Transverse colon (tissue), 4 donors: ENCODE data around the gene LIPJ. TPM values are rescaled to one million over a fixed set of nuclear protein-coding genes. Genes with fewer than 3 reads are reported as not detected.

Experiments
- DNase-seq: peaks from one replicate; pipeline ENCODE4 v3.0.0-alpha.2; 2019
- H3K27ac ChIP-seq, 4 donors: fragments of 200-600 bp; sonication (generic); 2 replicates each; pipeline ENCODE4 v1.5.1; 2016 to 2018; ENCODE audit warnings: inconsistent platforms in 4 of 4
- H3K27me3 ChIP-seq: fragments of 200-600 bp; sonication (generic); 2 replicates; pipeline ENCODE4 v1.5.1; 2017; ENCODE audit warnings: inconsistent platforms
- H3K36me3 ChIP-seq, 4 donors: fragments of 200-600 bp; sonication (generic); 2 replicates each; pipeline ENCODE4 v1.5.1; 2017 to 2019; ENCODE audit warnings: inconsistent platforms in 4 of 4
- H3K4me1 ChIP-seq, 4 donors: fragments of 200-600 bp; sonication (generic); 2 replicates each; pipeline ENCODE4 v1.5.1; 2017 to 2020; ENCODE audit warnings: inconsistent platforms in 4 of 4
- H3K4me3 ChIP-seq, 4 donors: fragments of 200-600 bp; sonication (generic); 1 replicate in 1 of 4; 2 replicates in 3 of 4; pipeline versions ENCODE4 v1.5.1 to v1.6.1; 2017 to 2019; ENCODE audit warnings: inconsistent platforms in 4 of 4
- H3K9me3 ChIP-seq, 2 donors: fragments of 200-600 bp; sonication (generic); 2 replicates each; pipeline ENCODE4 v1.5.1; 2017 to 2019; ENCODE audit warnings: inconsistent platforms in 2 of 2
- EP300 ChIP-seq: sonication (generic); formaldehyde crosslinking; IDR thresholded peaks from one replicate; pipeline ENCODE4 v1.6.1; 2017; ENCODE audit warnings: antibody characterized with exemption, low read depth
- POLR2A ChIP-seq: fragments of 450-650 bp; IDR thresholded peaks from one replicate; pipeline ENCODE4 v1.6.1; 2016; ENCODE audit warnings: antibody characterized with exemption, mild to moderate bottlenecking, moderate library complexity
- POLR2AphosphoS5 ChIP-seq, 3 donors: sonication (generic); formaldehyde crosslinking; IDR thresholded peaks; one replicate each; pipeline ENCODE4 v1.6.1; 2016; ENCODE audit warnings: antibody characterized with exemption in 3 of 3
- WGBS, 2 donors: methylation state at CpG; one replicate each; pipeline ENCODE4 v1.1.5; 2018; ENCODE audit warnings: low coverage in 1 of 2; 5-methylcytosine and 5-hydroxymethylcytosine counted together
- in situ Hi-C, 4 donors: fragments of 200-750 bp; cut with MboI; loops; one replicate each; pipeline versions ENCODE4 v1.15.0 to v1.15.1; 2017; ENCODE audit warnings: low sequenced_read_pairs in 3 of 4, low pct_ligation_motif_present in 1 of 4, low pct_unique_long_range_greater_than_20kb in 1 of 4
- intact Hi-C: fragments of 100-400 bp; cut with DNase I; formaldehyde crosslinking; loops from one replicate; pipeline ENCODE4 v1.15.1; 2023; ENCODE audit warnings: low total_unique reads
- total RNA-seq, 4 donors: library from RNA; depleted of rRNA; stranded (reverse); fragments of >200 nt; gene quantifications; one replicate each; pipeline ENCODE4 v1.1.0, GENCODE V29; 2016
- TF ChIP-seq, protein P1 (sequence below), 5 experiments: fragments of 200-600 bp in 3 of 5; fragments of 450-650 bp in 2 of 5; sonication (generic) in 3 of 5; IDR thresholded peaks; 1 replicate in 2 of 5; 2 replicates in 3 of 5; pipeline ENCODE4 v1.5.1; 2016 to 2017; ENCODE audit warnings: antibody characterized with exemption in 5 of 5, inconsistent platforms in 3 of 5, mild to moderate bottlenecking in 2 of 5, moderate library complexity in 1 of 5

LIPJ gene
- total RNA-seq, 4 donors from 2014 or later, result 0.14 TPM; not detected in 3

DNA sequence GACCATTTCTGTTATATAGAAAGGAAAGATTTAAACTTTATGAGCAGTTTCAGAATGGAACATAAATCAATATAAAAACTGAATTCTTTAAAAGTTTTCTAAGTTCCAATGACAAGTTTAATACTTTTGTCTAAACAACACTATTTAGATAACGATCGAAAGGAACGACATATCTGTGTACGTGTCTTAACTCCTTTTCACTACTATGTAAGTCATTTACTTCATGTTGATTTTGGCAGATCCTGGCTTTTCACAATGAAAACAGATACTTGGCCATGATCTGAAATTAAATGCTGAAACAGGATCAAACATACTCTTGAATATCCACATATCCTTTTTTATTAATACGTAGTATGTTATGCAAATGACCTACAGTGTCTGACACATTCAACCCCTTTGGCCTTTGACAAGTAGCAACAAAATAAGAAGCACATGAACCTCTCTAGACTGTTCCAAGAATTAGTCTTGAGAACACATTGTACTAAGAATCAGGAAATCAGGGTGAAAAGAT, 45.4 kb upstream of the LIPJ start:
- in situ Hi-C loops, result loop anchor here in 2 of 4 donors (10.0 to 25.0 kb wide), 2 partner anchors 686 to 704 kb away; no protein-coding TSS in a partner anchor
- WGBS, 2 donors, result 79 to 87% methylated on average over 5 of the region's 5 CpGs
- H3K9me3 ChIP-seq, result no peaks in the 10 kb centered on the region
- TF ChIP-seq POLR2AphosphoS5 (IDR thresholded peaks at IDR 0.05) (peak in 1 of 3 donors; percentile 16), EP300 (no peak), POLR2A (no peak)
- TF ChIP-seq, protein P1, sequence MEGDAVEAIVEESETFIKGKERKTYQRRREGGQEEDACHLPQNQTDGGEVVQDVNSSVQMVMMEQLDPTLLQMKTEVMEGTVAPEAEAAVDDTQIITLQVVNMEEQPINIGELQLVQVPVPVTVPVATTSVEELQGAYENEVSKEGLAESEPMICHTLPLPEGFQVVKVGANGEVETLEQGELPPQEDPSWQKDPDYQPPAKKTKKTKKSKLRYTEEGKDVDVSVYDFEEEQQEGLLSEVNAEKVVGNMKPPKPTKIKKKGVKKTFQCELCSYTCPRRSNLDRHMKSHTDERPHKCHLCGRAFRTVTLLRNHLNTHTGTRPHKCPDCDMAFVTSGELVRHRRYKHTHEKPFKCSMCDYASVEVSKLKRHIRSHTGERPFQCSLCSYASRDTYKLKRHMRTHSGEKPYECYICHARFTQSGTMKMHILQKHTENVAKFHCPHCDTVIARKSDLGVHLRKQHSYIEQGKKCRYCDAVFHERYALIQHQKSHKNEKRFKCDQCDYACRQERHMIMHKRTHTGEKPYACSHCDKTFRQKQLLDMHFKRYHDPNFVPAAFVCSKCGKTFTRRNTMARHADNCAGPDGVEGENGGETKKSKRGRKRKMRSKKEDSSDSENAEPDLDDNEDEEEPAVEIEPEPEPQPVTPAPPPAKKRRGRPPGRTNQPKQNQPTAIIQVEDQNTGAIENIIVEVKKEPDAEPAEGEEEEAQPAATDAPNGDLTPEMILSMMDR (IDR thresholded peaks at IDR 0.05), result no peak
- DNase-seq, result no peak
- no peaks in the 10 kb centered on the region for H3K27me3 ChIP-seq
- no peaks in the 10 kb centered on the region for H3K4me1 ChIP-seq
- no peaks in the 10 kb centered on the region for H3K36me3 ChIP-seq
- intact Hi-C loops, result no loop called here
- peak overlapping the region in 1 of 4 donors; percentile 20 for H3K27ac ChIP-seq
- no peak overlapping the region for H3K4me3 ChIP-seq

DNA sequence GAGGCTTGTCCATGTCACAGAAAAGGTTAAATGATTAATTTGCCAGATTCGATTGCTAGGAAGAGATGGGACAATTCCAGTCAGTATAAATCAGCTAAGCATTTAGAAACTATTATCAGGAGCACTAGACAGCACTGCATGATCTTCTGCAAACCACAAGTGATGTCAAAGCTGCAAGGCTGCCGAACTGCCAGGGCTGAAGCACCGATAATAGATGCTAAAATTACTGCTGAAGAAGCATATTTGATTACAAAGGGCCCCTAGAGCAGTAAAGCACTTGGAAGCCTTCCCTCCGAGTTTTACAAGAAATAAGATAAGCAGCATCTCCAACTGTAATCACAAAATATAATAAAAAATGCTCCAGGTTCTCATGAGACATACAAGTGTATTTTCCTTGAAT, 44.0 kb upstream of the LIPJ start:
- TF ChIP-seq EP300 (no peak), POLR2A (no peak), POLR2AphosphoS5 (IDR thresholded peaks at IDR 0.05) (no peak)
- TF ChIP-seq, protein P1 (IDR thresholded peaks at IDR 0.05), result no peak
- in situ Hi-C loops, result loop anchor here in 2 of 4 donors (10.0 to 25.0 kb wide), 2 partner anchors 688 to 705 kb away; no protein-coding TSS in a partner anchor
- Histone ChIP-seq H3K27me3 (no peaks in the 10 kb centered on the region), H3K27ac (no peak overlapping the region), H3K36me3 (no peaks in the 10 kb centered on the region), H3K9me3 (no peaks in the 10 kb centered on the region), H3K4me1 (no peaks in the 10 kb centered on the region), H3K4me3 (no peak overlapping the region)
- intact Hi-C loops, result no loop called here
- DNase-seq, result no peak
- WGBS, 2 donors, result 43 to 53% methylated on average over 4 of the region's 4 CpGs

DNA sequence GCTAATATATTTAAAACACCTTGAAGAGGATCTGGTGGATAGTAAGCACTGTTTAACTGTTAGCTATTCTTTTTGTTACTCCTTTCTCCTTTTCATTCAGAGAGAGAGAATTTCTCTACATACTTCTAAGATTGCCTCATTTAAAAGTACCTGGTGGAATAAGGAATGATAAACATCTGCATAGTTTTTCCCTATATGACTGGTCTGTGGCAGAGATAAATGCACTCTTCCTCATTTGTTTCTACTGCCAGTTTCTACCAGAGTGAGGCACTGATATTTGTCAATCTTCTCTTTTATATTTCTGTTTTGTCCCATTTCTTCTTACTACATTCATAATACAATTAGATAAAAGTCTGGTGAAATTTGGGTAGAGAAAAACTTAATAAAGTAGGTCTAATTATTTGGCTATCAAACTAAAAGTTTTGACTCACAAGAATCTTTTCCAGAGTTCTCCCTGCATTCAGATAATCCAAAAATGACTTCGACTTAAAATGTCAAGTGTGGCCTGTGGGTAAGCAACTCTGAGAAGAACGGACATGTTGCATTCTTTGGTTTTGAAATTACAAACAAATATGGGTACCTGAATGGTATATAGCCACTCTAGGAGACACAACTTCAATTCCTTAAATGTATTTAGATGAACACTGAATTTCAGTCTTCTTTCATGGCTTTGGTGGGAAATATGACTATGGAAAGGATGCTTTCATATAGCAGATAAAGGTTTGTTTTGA, 42.3 kb upstream of the LIPJ start:
- intact Hi-C loops, result no loop called here
- no peaks in the 10 kb centered on the region for H3K27me3 ChIP-seq

DNA sequence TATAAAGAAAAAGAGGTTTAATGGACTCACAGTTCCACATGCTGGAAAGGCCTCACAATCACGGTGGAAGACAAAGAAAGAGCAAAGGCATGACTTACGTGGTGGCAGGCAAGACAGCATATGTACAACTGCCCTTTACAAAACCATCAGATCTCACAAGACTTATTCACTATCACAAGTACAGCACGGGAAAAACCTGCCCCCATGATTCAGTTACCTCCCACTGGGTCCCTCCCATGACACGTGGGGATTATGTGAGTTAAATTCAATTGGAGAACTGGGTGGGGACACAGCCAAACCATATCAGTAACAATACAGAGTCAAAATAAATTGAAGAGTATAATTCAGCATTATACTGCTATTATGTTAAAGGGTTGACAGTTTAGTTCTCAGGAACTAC, 41.2 kb upstream of the LIPJ start:
- in situ Hi-C loops, result loop anchor here in 2 of 4 donors (10.0 to 25.0 kb wide), 2 partner anchors 691 to 708 kb away; no protein-coding TSS in a partner anchor
- no peak for TF ChIP-seq POLR2A
- TF ChIP-seq EP300, result no peak
- TF ChIP-seq, protein P1 (IDR thresholded peaks at IDR 0.05), result no peak
- TF ChIP-seq POLR2AphosphoS5 (IDR thresholded peaks at IDR 0.05), result no peak
- Histone ChIP-seq H3K27me3 (no peaks in the 10 kb centered on the region), H3K4me3 (no peak overlapping the region), H3K36me3 (no peaks in the 10 kb centered on the region), H3K9me3 (no peaks in the 10 kb centered on the region), H3K27ac (no peak overlapping the region), H3K4me1 (no peaks in the 10 kb centered on the region)
- intact Hi-C loops, result no loop called here
- no peak for DNase-seq
- WGBS, 2 donors, result 75 to 80% methylated on average over 4 of the region's 4 CpGs

More for the DNA sequence above, 42.3 kb upstream of the LIPJ start:
- no peaks in the 10 kb centered on the region for H3K9me3 ChIP-seq
- in situ Hi-C loops, result loop anchor here in 2 of 4 donors (10.0 to 25.0 kb wide), 2 partner anchors 690 to 707 kb away; no protein-coding TSS in a partner anchor
- H3K4me1 ChIP-seq, result no peaks in the 10 kb centered on the region
- H3K36me3 ChIP-seq, result no peaks in the 10 kb centered on the region
- no peak overlapping the region for H3K4me3 ChIP-seq
- no peak for DNase-seq
- no peak overlapping the region for H3K27ac ChIP-seq
- TF ChIP-seq POLR2AphosphoS5 (IDR thresholded peaks at IDR 0.05), result no peak
- TF ChIP-seq POLR2A, result no peak
- no peak for TF ChIP-seq EP300
- TF ChIP-seq, protein P1 (IDR thresholded peaks at IDR 0.05), result no peak
- WGBS, 2 donors, result 84 to 86% methylated on average over 2 of the region's 2 CpGs
